ENCODE measurements around the gene SLC16A8. TPM values are rescaled to one million over a fixed set of nuclear protein-coding genes. Genes with fewer than 3 reads are reported as not detected.

SLC16A8 gene
- total and polyA plus RNA-seq, 10 of the 15 experiments (the other 5 are each of a cell fraction or from before 2014, with no cell fraction given), result not detected

DNA sequence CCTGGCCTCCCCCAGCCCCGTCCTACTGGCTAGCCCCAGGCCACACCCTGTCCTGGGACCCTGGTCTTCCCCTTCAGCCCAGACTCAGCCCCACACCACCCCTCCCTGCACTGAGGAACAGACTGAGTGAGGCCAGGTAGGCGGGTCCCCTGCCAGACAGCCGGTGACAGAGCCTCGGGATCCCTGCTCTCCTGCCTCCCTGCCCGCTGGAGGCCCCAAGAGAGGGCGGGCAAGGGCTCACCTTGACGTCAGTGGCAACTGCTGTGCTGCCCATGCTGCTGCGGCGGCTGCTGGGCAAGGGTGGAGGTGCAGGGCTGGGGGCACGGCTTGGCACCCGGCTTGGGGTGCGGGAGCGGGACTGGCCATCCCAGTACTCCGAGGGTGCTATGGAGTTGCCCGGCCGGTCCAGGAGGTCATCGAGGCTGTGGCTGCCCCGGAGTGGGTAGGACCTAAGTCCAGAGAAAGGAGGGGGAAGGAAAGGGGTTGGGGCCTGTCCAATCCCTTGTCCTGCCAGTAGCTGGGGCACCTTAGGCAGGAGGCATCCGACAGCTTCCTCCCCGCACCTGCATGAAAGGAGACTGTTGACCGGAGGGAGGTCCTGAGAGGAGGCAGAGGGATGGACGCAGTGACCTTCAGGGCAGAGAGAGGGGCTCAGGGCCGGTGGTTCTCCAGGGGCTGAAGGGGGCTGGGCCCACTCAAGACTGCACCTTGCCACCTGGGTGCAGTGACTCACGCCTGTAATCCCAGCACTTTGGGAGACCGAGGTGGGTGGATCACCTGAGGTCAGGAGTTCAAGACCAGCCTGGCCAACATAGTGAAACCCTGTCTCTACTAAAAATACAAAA, 2.2 kb upstream of the SLC16A8 start (continued):
- TF ChIP-seq, protein P1, sequence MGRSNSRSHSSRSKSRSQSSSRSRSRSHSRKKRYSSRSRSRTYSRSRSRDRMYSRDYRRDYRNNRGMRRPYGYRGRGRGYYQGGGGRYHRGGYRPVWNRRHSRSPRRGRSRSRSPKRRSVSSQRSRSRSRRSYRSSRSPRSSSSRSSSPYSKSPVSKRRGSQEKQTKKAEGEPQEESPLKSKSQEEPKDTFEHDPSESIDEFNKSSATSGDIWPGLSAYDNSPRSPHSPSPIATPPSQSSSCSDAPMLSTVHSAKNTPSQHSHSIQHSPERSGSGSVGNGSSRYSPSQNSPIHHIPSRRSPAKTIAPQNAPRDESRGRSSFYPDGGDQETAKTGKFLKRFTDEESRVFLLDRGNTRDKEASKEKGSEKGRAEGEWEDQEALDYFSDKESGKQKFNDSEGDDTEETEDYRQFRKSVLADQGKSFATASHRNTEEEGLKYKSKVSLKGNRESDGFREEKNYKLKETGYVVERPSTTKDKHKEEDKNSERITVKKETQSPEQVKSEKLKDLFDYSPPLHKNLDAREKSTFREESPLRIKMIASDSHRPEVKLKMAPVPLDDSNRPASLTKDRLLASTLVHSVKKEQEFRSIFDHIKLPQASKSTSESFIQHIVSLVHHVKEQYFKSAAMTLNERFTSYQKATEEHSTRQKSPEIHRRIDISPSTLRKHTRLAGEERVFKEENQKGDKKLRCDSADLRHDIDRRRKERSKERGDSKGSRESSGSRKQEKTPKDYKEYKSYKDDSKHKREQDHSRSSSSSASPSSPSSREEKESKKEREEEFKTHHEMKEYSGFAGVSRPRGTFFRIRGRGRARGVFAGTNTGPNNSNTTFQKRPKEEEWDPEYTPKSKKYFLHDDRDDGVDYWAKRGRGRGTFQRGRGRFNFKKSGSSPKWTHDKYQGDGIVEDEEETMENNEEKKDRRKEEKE (IDR thresholded peaks at IDR 0.05), result no peak
- TF ChIP-seq, protein P2, sequence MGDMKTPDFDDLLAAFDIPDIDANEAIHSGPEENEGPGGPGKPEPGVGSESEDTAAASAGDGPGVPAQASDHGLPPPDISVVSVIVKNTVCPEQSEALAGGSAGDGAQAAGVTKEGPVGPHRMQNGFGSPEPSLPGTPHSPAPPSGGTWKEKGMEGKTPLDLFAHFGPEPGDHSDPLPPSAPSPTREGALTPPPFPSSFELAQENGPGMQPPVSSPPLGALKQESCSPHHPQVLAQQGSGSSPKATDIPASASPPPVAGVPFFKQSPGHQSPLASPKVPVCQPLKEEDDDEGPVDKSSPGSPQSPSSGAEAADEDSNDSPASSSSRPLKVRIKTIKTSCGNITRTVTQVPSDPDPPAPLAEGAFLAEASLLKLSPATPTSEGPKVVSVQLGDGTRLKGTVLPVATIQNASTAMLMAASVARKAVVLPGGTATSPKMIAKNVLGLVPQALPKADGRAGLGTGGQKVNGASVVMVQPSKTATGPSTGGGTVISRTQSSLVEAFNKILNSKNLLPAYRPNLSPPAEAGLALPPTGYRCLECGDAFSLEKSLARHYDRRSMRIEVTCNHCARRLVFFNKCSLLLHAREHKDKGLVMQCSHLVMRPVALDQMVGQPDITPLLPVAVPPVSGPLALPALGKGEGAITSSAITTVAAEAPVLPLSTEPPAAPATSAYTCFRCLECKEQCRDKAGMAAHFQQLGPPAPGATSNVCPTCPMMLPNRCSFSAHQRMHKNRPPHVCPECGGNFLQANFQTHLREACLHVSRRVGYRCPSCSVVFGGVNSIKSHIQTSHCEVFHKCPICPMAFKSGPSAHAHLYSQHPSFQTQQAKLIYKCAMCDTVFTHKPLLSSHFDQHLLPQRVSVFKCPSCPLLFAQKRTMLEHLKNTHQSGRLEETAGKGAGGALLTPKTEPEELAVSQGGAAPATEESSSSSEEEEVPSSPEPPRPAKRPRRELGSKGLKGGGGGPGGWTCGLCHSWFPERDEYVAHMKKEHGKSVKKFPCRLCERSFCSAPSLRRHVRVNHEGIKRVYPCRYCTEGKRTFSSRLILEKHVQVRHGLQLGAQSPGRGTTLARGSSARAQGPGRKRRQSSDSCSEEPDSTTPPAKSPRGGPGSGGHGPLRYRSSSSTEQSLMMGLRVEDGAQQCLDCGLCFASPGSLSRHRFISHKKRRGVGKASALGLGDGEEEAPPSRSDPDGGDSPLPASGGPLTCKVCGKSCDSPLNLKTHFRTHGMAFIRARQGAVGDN (IDR thresholded peaks at IDR 0.05), result no peak
- TF ChIP-seq, protein P3, sequence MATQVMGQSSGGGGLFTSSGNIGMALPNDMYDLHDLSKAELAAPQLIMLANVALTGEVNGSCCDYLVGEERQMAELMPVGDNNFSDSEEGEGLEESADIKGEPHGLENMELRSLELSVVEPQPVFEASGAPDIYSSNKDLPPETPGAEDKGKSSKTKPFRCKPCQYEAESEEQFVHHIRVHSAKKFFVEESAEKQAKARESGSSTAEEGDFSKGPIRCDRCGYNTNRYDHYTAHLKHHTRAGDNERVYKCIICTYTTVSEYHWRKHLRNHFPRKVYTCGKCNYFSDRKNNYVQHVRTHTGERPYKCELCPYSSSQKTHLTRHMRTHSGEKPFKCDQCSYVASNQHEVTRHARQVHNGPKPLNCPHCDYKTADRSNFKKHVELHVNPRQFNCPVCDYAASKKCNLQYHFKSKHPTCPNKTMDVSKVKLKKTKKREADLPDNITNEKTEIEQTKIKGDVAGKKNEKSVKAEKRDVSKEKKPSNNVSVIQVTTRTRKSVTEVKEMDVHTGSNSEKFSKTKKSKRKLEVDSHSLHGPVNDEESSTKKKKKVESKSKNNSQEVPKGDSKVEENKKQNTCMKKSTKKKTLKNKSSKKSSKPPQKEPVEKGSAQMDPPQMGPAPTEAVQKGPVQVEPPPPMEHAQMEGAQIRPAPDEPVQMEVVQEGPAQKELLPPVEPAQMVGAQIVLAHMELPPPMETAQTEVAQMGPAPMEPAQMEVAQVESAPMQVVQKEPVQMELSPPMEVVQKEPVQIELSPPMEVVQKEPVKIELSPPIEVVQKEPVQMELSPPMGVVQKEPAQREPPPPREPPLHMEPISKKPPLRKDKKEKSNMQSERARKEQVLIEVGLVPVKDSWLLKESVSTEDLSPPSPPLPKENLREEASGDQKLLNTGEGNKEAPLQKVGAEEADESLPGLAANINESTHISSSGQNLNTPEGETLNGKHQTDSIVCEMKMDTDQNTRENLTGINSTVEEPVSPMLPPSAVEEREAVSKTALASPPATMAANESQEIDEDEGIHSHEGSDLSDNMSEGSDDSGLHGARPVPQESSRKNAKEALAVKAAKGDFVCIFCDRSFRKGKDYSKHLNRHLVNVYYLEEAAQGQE (IDR thresholded peaks at IDR 0.05; ENCODE audit: low read depth, low read length), result no peak
- TF ChIP-seq POLR2AphosphoS2 (IDR thresholded peaks at IDR 0.05; ENCODE audit: low read depth, low read length) (no peak), NRF1 (conservative IDR thresholded peaks at IDR 0.05; ENCODE audit: low read depth, low read length) (no peak), RBBP5 (conservative IDR thresholded peaks at IDR 0.05) (no peak), CHD4 (IDR thresholded peaks at IDR 0.05) (no peak), YY1 (IDR thresholded peaks at IDR 0.05; ENCODE audit: low read depth, low read length) (no peak), JUND (IDR thresholded peaks at IDR 0.05; ENCODE audit: low read depth, low read length) (no peak)
- TF ChIP-seq, protein P4, sequence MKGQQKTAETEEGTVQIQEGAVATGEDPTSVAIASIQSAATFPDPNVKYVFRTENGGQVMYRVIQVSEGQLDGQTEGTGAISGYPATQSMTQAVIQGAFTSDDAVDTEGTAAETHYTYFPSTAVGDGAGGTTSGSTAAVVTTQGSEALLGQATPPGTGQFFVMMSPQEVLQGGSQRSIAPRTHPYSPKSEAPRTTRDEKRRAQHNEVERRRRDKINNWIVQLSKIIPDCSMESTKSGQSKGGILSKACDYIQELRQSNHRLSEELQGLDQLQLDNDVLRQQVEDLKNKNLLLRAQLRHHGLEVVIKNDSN (IDR thresholded peaks at IDR 0.05; ENCODE audit: borderline replicate concordance, extremely low read length, insufficient read depth, low read depth, low read length), result no peak

Measured in GM12878 (cell line).